GDM1 (cell line): ENCODE results near the gene FSD1L.

ENCODE experiments used
- DNase-seq: peaks from one replicate; lab custom pipeline; 2025; lab: John Stamatoyannopoulos, UW

Gene FSD1L

GRCh38 chr9:105436783-105437182 lies 11.1 kb upstream of the FSD1L start:
- no peak for DNase-seq

GRCh38 chr9:105437704-105438103 lies 10.1 kb upstream of the FSD1L start:
- DNase-seq, result no peak

DNA sequence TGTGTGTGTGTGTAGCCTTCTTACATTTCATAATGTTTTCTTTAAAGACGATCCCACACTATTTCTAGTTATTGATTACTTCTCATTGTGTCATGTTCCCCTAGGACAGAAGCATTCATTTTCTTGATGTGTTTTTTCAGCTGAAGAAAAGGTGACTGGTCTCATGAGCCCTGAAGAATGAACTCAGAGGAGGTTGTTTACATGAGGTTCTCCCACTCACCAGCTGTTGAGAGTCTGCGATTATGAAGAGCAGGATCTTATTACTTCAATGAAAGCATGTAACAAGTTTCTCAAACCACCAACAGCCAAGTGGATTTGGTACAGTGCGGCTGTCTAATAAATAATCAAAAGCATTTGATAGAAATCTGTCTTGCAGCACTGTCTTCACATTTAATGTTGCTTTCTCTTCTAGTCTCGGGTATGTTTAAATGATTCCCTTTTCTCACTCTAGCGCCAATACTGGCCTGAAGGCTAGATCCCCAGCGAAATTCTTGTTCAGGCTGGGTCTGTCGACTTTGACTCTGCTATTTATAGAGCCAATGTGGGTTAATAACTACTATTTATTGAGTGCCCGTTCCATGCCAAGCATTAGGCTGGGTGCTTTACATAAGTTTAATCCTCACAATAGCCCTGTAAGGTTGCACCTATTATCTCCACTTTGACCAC lies 9.6 kb upstream of the FSD1L start:
- DNase-seq, result no peak

- DNase-seq, result no peak
Measured at GRCh38 chr9:105439428-105439827, 8.4 kb upstream of the FSD1L start.

DNA sequence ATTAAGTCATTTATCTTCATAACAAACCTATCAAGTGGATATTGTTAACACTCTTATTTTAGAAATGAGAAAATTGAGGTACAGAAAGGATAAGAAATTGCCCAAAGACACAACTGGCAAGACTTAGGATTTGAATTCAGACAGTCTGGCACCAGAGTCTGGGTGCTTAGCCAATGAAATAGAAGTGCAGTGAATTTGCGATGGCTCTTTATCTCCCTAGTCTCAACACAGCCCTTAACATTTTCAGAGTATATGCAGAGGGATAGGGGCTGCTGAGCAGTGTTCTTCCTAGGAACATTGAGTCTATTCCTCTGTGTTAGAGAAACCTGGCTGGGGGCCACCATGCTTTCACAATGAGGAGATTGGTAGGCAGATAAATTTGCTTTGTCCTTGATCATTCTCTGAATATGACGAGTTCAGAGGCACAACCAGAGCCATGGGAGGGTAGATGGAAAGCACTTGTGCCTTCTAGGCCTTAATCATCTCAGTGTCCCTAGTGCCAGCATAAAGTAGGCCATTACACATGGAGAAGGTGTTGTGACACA lies 6.1 kb upstream of the FSD1L start:
- DNase-seq, result no peak

GRCh38 chr9:105443121-105443520 lies 4.7 kb upstream of the FSD1L start:
- DNase-seq, result no peak

- peak; percentile 1 for DNase-seq
Measured at GRCh38 chr9:105444130-105444529, 3.7 kb upstream of the FSD1L start.

GRCh38 chr9:105445203-105445881 lies 2.5 kb upstream of the FSD1L start:
- no peak for DNase-seq

DNA sequence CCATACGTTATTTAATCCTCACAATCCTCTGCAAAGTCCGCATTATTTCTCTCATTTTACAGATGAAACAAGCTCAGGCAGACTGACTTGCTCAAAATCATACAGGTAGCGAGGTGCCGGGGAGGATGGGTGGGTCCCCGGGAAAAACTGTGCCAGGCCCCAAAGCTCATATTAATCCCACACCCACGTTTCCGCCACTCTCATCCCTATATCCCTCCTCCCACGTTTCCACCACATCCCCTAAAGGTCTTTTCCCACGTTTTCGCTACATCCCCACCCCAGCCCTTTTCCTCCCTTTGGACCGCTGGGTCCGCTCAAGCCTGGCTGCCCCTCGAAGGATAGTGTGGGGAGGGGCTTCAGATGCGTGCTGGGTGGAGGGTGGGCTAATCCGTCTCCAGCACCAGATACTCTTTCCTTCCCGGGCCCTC lies 434 bp upstream of the FSD1L start:
- DNase-seq, result no peak

- DNase-seq, result no peak
Measured at GRCh38 chr9:105449081-105449480, 1.2 kb downstream of the FSD1L start.

GRCh38 chr9:105452185-105452584 lies 4.4 kb downstream of the FSD1L start:
- no peak for DNase-seq

DNA sequence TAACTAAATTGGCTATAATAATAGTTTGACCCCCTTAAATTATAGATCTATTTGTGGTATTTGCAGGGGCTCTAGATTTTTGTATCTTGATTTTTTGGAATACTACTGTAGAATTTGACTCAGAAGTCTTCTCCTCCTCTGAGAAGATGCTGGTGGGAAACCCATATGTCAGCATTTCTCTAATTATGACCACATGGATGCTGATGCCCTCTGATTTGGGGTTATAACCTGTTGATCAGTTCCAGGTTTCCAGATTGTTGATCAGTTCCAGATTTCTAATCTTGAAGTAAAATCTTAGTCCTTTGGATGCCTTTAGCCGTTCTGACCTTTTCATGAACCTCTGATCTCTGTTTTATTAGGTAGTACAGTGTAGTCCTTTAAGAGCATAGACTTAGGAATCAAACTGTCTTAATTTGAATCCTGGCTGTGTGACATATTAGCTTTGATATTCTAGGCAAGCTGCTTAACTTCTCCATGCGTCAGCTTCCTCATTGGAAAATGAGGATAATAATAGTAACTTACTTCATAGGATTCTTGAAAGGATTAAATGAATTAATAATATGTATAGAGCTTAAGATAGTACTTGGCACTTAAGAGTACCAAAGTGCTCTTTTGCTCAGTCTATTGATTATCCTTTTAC lies 8.1 kb downstream of the FSD1L start:
- no peak for DNase-seq

- no peak for DNase-seq
Measured at GRCh38 chr9:105457560-105458294, 9.9 kb downstream of the FSD1L start.

DNA sequence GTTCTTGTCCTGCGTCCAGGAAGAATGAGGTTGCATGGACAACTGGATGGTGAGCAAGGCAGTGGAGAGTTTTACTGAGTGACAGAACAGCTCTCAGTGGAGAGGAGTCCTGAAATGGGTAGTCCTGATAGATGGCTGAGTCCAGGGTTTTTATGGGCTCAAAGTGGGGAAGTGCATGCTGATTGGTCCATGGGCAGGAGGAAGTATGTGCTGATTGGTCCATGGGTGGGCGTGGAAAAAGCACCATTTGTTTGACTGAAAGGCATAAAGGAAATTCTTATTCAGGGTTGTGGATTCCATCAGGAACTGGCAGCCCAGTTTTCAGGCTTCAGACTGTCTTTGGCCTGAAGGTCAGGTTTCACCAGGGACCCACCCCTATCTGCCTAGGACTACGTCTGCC lies 10.6 kb downstream of the FSD1L start:
- DNase-seq, result no peak

GRCh38 chr9:105459336-105459735 lies 11.5 kb downstream of the FSD1L start:
- no peak for DNase-seq

DNA sequence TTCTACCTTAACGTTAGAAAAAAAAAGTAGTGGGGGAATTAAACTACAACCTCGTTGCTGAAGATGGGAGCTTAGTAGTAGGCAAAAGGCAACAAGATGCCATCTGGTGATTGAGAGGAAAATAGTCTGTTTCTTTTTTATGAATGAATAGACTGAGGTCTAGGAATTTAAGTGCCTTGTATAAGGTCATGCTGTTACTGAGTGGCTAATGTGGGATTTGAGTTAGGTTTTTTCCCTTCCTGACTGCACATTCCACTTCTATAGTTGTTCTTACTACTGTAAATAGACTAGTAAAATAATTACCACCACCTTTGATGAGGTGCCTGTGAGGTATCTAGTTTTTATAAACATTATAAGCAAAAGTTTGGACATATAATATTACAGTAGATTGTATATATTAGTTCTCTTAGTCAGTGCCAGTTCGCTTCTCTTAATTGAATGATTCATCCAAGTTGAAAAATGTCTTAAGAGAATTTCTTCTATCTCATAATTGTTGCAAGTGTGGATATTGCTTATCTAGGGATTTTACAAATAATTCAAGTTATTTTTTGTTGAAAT lies 19.1 kb downstream of the FSD1L start:
- DNase-seq, result no peak

DNA sequence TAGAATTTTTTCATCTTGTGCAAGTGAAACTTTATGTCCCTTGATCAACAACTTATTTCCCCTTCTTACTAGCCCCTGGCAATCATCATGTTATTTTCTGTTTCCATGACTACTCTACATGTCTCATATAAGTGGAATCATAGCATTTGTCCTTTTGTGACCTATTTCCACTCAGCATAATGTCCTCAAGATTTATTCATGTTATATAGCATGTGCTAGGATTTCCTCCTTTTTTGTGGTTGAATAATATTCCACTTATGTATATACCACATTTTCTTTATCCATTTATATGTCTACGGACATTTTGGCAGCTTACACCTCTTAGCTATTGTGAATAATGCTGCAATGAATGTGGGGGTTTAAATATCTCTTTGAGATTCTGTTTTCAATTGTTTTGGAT lies 21.0 kb downstream of the FSD1L start:
- no peak for DNase-seq

GRCh38 chr9:105473221-105473620 lies 25.4 kb downstream of the FSD1L start:
- DNase-seq, result no peak

- no peak for DNase-seq
Measured at GRCh38 chr9:105475302-105475701, 27.5 kb downstream of the FSD1L start.

DNA sequence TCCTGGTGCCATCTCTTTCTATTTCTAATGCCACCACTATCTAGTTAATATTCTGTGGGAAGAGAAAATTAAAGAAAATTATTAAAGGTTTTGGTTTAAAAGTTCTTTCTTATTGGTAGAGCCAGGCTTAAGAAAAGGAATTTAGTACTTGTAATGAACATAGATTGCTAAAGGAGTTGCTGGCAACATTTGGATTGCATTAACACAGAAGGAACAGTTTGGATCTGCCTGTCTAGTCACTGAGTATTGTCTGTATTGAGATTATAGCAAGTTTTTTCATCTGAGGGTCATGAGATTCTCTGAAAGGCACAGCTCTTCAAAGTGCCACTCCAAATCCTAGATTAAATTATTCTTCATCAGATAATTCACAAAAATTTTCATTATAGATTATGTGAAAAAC lies 32.0 kb downstream of the FSD1L start:
- no peak for DNase-seq

GRCh38 chr9:105483618-105484017 lies 35.8 kb downstream of the FSD1L start:
- DNase-seq, result no peak

DNA sequence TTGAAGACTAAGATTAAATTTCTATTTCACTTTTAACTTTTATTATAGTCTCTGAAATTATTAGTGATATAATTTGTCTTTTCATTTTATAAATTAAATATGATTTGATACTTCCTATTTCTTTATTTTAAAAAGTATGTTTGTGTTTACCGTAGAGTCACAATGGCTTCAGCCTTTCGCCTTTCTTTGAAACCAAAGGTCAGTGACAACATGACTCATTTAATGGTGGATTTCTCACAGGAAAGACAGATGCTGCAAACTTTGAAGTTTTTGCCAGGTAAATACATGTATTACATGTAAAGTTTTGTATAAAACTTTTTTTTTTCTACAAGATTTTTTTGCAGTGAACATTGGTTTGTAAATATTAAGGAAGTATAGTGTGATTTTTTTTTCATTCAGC lies 36.4 kb downstream of the FSD1L start:
- DNase-seq, result no peak
